KMS-11 (cell line): ENCODE measurements around the gene HACD2.

ENCODE experiments used
- H2AFZ ChIP-seq: fragments of 200-600 bp; sonication (generic); 2 replicates; pipeline ENCODE4 v1.6.1; 2016; ENCODE audit warnings: antibody characterized with exemption, mixed run types, low read depth
- H3K27ac ChIP-seq: fragments of 200-600 bp; sonication (generic); 2 replicates; pipeline ENCODE4 v1.6.1; 2016; ENCODE audit warnings: mild to moderate bottlenecking, mixed run types
- H3K27me3 ChIP-seq: fragments of 200-600 bp; sonication (generic); 2 replicates; pipeline ENCODE4 v1.6.1; 2017; ENCODE audit warnings: mild to moderate bottlenecking, low read depth, mixed run types, moderate library complexity; ENCODE audit not compliant: insufficient read depth
- H3K36me3 ChIP-seq: fragments of 200-600 bp; sonication (generic); 2 replicates; pipeline ENCODE4 v1.6.1; 2017; ENCODE audit warnings: mild to moderate bottlenecking, mixed run types; ENCODE audit not compliant: insufficient read depth
- H3K4me1 ChIP-seq: fragments of 200-600 bp; sonication (generic); 2 replicates; pipeline ENCODE4 v1.6.1; 2016; ENCODE audit warnings: mild to moderate bottlenecking, low read depth, mixed run types; ENCODE audit not compliant: poor library complexity, severe bottlenecking
- H3K4me2 ChIP-seq: fragments of 200-600 bp; sonication (generic); 2 replicates; pipeline ENCODE4 v1.7.0; 2016; ENCODE audit warnings: mild to moderate bottlenecking, mixed run types
- H3K4me3 ChIP-seq: fragments of 200-600 bp; sonication (generic); IDR thresholded peaks from 2 replicates; pipeline ENCODE4 v1.6.1; 2017; ENCODE audit warnings: low read depth, low read length, mixed read lengths; ENCODE audit not compliant: insufficient read depth
- H3K79me2 ChIP-seq: fragments of 200-600 bp; sonication (generic); 2 replicates; pipeline ENCODE4 v1.6.1; 2016; ENCODE audit warnings: low read depth, mixed run types; ENCODE audit not compliant: insufficient read depth
- H3K9ac ChIP-seq: fragments of 200-600 bp; sonication (generic); 2 replicates; pipeline ENCODE4 v1.6.1; 2016; ENCODE audit warnings: mild to moderate bottlenecking, mixed run types
- H4K20me1 ChIP-seq: fragments of 200-600 bp; sonication (generic); 2 replicates; pipeline ENCODE4 v1.6.1; 2016; ENCODE audit warnings: mild to moderate bottlenecking, mixed run types; ENCODE audit not compliant: insufficient read depth
- TF ChIP-seq, protein P1 (sequence below): fragments of 200-600 bp; sonication (generic); conservative IDR thresholded peaks from 2 replicates; pipeline ENCODE4 v1.6.1; 2017; ENCODE audit warnings: low read depth, mild to moderate bottlenecking, antibody characterized with exemption, low read length, moderate library complexity, mixed read lengths

The HACD2 gene

DNA sequence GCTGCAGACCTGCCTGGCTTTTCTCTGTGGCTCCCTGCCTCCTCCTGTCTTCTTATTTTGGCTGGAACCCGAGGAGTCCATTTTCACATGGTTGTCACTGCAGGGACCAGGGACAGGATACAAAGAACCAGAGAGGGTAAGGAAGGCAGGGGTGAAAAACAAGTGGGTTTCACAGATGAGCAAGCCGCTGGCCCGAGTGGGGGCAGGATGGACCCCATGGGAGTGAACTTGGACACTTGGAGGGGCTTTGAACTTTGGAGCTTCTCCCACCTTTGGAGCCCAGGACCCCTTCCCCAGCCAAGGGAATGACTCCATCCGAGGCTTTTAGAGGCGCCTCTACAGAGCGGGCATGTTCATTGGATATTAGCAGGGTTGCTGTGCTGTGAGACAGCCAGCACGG is 109.1 kb downstream of the HACD2 start:
- no peaks in the 10 kb centered on the region for H3K27me3 ChIP-seq
- H3K4me3 ChIP-seq = no peak overlapping the region
- TF ChIP-seq, protein P1, sequence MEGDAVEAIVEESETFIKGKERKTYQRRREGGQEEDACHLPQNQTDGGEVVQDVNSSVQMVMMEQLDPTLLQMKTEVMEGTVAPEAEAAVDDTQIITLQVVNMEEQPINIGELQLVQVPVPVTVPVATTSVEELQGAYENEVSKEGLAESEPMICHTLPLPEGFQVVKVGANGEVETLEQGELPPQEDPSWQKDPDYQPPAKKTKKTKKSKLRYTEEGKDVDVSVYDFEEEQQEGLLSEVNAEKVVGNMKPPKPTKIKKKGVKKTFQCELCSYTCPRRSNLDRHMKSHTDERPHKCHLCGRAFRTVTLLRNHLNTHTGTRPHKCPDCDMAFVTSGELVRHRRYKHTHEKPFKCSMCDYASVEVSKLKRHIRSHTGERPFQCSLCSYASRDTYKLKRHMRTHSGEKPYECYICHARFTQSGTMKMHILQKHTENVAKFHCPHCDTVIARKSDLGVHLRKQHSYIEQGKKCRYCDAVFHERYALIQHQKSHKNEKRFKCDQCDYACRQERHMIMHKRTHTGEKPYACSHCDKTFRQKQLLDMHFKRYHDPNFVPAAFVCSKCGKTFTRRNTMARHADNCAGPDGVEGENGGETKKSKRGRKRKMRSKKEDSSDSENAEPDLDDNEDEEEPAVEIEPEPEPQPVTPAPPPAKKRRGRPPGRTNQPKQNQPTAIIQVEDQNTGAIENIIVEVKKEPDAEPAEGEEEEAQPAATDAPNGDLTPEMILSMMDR = no peak
- H3K4me1 ChIP-seq = no peaks in the 10 kb centered on the region
- H3K27ac ChIP-seq = no peak overlapping the region
- H4K20me1 ChIP-seq = no peaks in the 10 kb centered on the region
- no peaks in the 10 kb centered on the region for H3K36me3 ChIP-seq
- no peak overlapping the region for H3K9ac ChIP-seq
- H2AFZ ChIP-seq = no peak overlapping the region
- H3K4me2 ChIP-seq = no peak overlapping the region
- H3K79me2 ChIP-seq = no peaks in the 10 kb centered on the region

DNA sequence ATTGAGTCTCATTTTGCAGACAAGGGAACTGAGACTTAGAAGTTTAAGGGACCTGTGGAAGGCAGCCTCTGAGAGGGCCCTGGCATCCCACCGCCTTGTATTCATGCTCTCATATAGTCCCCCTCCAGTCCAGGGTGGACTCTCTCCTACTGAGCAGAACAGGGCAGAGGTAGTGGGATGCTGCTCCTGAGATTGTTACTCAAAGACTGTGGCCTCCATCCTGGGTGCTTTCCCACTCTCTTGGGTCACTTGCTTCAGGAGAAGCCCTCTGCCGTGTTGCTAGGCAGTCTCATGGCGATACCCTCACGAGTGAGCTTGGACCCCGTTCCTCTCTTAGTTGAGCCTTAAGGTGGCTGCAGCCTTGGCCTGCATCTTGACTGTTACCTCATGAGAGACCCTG is 113.7 kb downstream of the HACD2 start:
- no peaks in the 10 kb centered on the region for H3K79me2 ChIP-seq

GRCh38 chr3:123469323-123469995 is 115.4 kb downstream of the HACD2 start:
- Histone ChIP-seq H3K27ac (no peak overlapping the region), H2AFZ (no peak overlapping the region), H3K4me2 (no peak overlapping the region), H3K36me3 (no peaks in the 10 kb centered on the region), H4K20me1 (no peaks in the 10 kb centered on the region), H3K27me3 (no peaks in the 10 kb centered on the region), H3K4me3 (no peak overlapping the region), H3K4me1 (no peaks in the 10 kb centered on the region), H3K9ac (no peak overlapping the region), H3K79me2 (no peaks in the 10 kb centered on the region)
- TF ChIP-seq, protein P1 = no peak

More for the DNA sequence above, 113.7 kb downstream of the HACD2 start:
- Histone ChIP-seq H3K36me3 (no peaks in the 10 kb centered on the region), H3K9ac (no peak overlapping the region), H3K4me2 (no peak overlapping the region), H3K4me3 (no peak overlapping the region), H3K4me1 (no peaks in the 10 kb centered on the region), H3K27ac (no peak overlapping the region), H4K20me1 (no peaks in the 10 kb centered on the region), H2AFZ (no peak overlapping the region), H3K27me3 (no peaks in the 10 kb centered on the region)
- TF ChIP-seq, protein P1 = no peak

DNA sequence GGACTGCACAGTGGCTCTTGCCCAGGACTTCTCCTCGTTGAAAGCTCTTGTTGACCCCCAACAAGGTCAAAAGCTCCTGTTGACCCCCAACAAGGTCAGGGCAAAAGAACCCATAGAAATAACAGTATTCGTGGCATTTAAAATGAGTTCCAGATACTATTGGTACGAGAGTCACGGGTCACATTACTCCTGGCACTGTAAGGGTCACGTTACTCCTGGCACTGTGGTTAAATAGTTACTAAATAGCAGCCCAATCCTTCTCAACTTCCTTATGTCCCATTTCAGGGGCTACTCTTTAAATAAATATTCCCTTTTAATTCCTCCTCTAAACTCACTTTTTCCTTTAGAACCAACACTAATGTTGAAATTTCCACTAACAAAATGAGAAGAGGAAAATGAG is 117.8 kb downstream of the HACD2 start:
- H3K9ac ChIP-seq = no peak overlapping the region
- H3K4me2 ChIP-seq = no peak overlapping the region
- H3K79me2 ChIP-seq = no peaks in the 10 kb centered on the region
- H3K4me1 ChIP-seq = no peaks in the 10 kb centered on the region
- TF ChIP-seq, protein P1 = no peak
- H3K27ac ChIP-seq = no peak overlapping the region
- no peak overlapping the region for H3K4me3 ChIP-seq
- H3K27me3 ChIP-seq = no peaks in the 10 kb centered on the region
- H3K36me3 ChIP-seq = no peaks in the 10 kb centered on the region
- H2AFZ ChIP-seq = no peak overlapping the region
- H4K20me1 ChIP-seq = no peaks in the 10 kb centered on the region
